Raji (cell line): ENCODE measurements around the gene CATSPER2.
"Not testable (repeated sequence)": the region's sequence is repeated elsewhere in the genome, so short reads cannot be mapped to it uniquely, and the experiment has no call there.

Source experiments
- POLR2A ChIP-seq: IDR thresholded peaks from 2 replicates; pipeline ENCODE4 v1.6.1; 2011; ENCODE audit warnings: low read depth, low read length, control low read depth; ENCODE audit not compliant: insufficient read depth

Gene CATSPER2

DNA sequence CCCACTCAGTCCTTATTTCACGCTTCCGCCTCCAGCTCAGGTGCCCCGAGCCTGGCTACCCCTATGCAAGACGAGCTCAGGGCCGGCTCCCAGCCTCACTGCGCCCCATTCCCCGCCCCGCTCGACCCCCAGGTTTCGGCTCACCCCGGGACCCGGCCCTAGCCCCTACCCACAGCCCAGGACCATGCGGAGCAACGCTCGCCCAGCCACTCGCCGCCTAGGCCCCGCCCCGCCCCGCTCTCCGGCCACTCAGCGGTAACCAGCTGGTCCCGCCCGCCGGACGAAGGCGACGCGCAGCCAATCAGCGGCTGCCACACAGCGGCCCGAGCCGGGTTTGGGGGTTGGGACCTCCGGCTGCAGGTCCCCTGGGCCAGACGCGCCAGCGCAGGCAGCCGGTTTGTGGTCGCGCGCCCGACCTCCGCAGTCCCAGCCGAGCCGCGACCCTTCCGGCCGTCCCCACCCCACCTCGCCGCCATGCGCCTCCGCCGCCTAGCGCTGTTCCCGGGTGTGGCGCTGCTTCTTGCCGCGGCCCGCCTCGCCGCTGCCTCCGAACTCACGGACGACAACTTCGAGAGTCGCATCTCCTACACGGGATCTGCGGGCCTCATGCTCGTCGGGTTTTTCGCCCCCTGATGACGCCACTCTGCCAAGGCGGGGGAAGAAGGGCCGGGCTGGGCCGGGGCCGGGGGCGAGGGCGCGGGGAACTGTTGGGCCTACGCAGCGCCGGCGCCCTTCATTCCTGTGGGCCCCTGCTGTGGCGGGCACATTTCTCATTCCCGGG, at the start of gene CATSPER2:
TSS of gene CATSPER2 (minus strand) at position 196 of the 781 bp plus-strand sequence. CDS start 783 bp downstream, outside the sequence.
- TF ChIP-seq POLR2A, result no peak

GRCh38 chr15:43693148-43694022, 44.7 kb upstream of the CATSPER2 start, which contains the start of gene CKMT1A:
Gene CKMT1A, plus strand, starts transcription at chr15:43693859. Its CDS starts 192 bp downstream, at chr15:43694051.
- not testable (repeated sequence) for TF ChIP-seq POLR2A

GRCh38 chr15:43625106-43625505, 23.5 kb downstream of the CATSPER2 start:
- TF ChIP-seq POLR2A, result no peak

DNA sequence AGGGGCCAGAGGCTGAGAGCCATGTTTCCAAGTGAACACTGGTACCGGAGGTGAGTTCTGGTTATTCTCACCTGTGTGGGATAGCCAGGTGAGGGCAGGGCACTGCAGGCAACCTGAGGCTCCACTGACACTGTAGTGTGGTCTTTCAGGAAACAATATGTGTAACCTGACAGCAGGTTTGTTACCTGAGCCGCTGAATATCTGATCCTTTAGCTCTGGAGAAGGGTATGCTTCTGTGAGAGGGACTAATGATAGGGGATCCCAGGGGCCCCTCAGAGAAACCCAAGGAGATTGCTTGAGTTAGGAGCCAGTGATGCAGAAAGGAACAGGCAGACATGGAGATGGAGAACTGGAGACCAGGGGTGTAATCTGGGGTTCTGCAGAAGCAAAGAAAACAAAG, 29.9 kb downstream of the CATSPER2 start, which contains the start of gene STRC:
TSS of gene STRC (minus strand) at position 101 of the 400 bp plus-strand sequence. CDS start at position 23, 78 bp downstream.
- not testable (repeated sequence) for TF ChIP-seq POLR2A

GRCh38 chr15:43593328-43594190, 55.1 kb downstream of the CATSPER2 start, which contains the start of gene CKMT1B:
Gene CKMT1B, plus strand, starts transcription at chr15:43594027. Its CDS starts 192 bp downstream, at chr15:43594219.
- TF ChIP-seq POLR2A, result not testable (repeated sequence)

DNA sequence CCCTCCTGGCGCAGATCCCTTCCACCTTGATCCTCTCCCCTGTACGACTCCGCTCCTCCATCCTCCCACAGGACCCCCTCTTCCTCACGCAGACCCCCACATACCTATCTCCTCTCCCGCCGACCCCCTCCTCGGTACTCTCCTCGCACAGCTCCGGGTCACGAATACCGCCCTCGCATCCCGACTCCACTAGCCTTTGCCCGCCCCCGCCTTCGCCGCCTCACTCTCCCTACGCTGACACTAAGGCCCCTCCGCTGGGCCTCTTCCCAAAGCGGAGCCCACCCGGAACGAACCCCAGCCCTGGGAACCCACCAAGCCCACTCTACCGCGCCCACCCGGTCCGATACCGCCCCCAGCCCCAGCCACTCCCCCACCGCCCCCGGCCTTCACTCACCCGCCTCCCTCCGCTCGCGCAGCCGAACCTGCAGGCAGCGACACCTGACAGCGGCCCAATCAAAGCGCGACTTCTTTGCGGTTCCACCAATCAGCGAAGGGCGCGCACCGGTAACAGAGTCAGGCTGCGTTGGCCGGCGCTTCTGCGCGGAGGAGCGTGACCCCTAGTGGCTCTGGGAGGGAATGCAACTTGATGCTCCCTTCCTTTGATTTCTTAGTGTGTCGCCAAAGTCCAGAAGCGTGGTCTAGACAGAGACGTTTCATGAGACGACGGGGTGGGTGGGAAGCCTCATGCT, 58.7 kb downstream of the CATSPER2 start, which contains the start of gene PPIP5K1:
TSS of gene PPIP5K1 (minus strand) at position 431 of the 689 bp plus-strand sequence. CDS start 5,704 bp downstream, outside the sequence.
- not testable (repeated sequence) for TF ChIP-seq POLR2A
